HG02798 (cell line): ENCODE measurements around the gene CD300A.
"Not testable (repeated sequence)": the region's sequence is repeated elsewhere in the genome, so short reads cannot be mapped to it uniquely, and the experiment has no call there.

Experiments used
- ATAC-seq: cut with Tn5 transposase; IDR thresholded peaks from one replicate; pipeline ENCODE4 v1.9.1; 2021; ENCODE audit warnings: mild to moderate bottlenecking; ENCODE audit not compliant: unreplicated experiment, poor library complexity

Gene CD300A

DNA sequence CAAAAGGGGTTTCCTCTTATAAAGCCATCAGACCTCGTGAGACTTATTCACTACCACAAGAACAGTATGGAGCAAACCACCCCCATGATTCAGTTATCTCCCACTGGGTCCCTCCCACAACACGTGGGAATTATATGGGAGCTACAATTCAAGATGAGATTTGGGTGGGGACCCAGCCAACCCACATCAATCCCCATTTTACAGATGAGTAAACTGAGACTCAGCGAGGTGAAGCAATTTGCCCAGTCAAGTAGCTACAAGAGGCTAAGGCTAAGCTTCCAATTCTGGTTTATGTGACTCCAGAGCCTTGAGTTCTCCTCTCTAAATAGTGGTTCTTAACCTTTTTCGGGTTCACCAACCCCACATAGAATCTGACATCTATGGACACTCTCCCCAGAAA lies 8.8 kb downstream of the CD300A start:
- no peak for ATAC-seq

DNA sequence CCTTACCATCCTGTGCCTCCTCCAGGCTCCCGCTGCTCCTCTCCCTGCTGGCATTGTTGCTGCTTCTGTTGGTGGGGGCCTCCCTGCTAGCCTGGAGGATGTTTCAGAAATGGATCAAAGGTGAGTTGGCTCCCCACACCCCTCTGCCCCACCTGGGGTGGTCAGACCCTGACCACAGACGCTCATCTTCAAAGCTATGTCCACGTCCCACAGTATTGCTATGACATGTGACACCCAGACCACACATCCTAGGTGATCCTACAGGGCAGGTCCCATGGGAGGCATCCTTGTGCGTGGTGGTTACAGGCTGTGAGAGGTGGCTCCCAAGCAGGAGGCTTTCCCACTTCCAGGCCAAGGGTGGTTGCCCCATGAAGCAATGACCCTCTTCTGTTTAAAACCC lies 11.0 kb downstream of the CD300A start:
- ATAC-seq: no peak

DNA sequence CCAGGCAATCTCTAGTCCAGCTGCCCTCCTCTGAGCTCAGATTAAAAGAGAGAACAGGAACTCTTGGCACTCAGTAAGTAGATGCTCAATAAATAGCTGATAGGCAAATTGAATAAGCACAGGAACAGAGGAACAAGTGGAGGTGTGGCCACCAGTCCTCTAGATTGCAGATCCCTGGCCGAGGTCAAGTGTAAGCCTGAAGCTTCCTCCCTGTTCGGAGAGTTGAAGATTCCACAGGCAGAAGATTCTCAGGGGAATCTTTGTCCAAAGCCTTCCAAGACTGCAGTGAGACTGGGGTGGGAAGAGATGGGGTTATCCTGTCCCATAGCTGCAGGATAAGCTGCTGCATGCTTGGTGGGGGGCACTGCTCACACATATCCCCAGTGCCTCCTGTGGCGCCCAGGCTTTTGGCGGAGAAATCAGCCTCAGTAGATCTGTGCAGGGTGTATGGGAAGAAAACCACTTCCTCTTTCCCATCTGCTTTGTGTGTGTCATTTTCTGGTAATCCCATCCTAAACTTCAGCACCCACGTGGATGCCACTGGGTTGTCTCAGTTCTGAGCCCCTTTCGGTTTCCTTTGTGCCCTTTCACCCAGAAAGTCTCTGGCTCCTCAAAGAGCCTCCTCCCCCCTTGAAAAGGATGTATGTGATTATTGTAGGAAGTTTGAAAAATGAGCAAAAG lies 12.1 kb downstream of the CD300A start:
- ATAC-seq: peak; percentile 50

DNA sequence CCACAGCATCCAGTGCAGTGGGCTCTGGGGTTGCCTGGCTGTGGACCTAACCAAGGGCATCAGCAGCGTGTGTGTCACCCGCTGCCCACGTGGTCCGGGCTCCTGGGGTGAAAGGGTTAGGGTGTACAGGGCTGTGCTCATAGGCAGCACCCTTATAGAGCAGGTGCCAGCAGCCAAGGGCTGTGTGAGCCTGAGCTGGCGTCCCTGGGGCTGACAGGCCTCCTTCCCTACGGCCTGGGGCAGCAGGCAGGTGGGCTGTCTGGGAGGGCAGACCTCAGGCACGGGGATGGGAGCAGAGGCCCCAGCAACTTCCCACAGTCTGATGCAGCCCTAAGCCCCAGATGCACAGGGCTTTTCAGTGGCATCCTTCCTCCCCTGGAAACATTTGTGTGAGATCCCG lies 13.9 kb downstream of the CD300A start:
- no peak for ATAC-seq

DNA sequence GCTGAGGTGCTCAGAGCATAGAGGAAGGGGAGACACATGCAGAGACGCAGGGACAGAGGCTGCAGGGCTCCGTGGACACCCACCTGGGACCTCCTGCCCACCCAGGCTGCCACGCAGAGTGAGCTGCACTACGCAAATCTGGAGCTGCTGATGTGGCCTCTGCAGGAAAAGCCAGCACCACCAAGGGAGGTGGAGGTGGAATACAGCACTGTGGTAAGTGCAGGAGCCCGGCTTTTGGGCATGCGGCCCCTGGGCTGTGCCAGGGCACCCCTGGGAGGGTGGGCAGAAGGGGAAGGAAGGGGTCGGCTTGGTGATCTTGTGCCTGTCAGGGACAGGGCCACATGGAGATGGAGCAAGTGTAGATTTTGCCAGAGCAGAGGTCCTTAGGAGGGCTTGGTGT lies 15.2 kb downstream of the CD300A start:
- ATAC-seq: no peak

DNA sequence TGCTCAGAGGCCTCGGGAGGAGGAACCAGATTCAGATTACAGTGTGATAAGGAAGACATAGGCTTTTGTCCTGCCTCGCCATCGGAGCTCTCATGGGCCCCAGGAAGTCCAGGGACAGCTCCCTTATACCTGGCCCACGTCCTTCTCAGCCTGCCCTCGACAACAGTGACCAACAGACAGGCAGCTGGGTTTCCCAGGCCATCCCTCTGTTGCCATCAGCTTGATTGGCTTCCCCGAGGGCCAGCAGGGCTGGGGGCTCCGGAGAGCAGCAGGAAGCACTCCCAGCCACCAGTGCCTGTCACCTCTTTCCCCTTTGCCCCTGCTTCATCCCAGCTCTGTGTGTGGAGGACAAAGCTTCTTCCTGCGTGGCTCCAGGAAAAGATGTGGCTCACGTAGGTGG lies 17.6 kb downstream of the CD300A start:
- no peak for ATAC-seq

DNA sequence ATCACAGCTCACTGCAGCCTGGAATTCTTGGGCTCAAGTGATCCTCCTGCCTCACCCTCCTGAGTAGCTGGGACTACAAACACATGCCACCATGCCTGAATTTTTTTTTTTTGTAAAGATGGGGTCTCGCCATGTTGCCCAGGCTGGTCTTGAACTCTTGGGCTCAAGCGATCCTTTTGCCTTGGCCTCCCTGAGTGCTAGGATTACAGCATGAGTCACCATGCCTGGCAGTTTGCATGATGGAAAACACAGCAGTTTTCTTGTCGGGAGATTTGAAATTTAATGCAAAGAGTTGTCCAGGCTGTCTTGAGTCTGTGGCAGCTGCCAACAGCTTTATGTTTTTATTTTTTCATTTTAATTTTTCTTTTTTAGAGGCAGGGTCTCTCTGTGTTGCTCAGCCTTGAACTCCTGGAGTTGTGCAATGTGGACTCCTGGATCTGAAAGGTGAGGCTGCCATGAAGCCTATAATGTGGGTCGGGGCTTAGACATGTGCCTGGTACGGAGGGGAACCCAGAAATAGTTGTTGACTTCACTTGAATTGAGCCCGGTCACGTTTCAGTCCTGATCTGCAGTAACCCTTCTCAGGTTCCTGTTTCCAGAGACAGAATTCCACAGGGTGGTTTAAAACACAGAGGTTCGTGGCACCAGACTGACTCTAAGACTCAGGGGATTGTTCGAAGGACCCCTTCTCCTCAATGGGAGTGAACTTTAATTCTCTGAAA lies 18.7 kb downstream of the CD300A start:
- no peak for ATAC-seq

DNA sequence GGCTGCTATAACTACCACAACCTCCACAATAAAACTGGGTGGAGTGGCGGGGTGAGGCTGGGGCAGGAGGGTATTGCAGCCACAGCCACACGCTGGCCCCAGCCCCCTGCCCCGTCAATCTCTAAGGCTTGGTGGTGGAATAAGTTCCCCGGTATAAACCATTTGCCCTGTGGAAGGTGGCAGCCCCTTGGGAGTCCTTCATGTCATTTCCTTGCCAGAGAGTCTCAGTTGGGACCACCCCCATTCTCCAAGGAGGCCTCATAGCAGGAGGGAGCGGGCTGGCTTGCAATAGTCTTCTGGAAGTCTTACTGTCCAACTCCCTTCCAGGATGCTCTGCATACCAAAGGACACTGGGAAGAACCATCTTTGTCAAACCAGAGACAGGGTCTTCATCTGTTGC lies 19.4 kb downstream of the CD300A start:
- ATAC-seq: no peak

DNA sequence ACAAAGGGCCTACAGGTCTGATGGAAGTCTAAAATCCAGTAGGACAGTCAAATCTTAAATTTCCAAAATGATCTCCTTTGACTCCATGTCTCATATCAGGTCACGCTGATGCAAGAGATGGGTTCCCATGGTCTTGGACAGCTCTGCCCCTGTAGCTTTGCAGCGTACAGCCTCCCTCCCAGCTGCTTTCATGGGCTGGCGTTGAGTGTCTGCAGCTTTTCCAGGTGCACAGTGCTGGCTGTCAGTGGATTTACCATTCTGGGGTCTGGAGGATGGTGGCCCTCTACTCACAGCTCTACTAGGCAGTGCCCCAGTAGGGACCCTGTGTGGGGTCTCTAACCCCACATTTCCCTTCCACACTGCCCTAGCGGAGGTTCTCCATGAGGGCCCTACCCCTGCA lies 21.8 kb downstream of the CD300A start:
- not testable (repeated sequence) for ATAC-seq

DNA sequence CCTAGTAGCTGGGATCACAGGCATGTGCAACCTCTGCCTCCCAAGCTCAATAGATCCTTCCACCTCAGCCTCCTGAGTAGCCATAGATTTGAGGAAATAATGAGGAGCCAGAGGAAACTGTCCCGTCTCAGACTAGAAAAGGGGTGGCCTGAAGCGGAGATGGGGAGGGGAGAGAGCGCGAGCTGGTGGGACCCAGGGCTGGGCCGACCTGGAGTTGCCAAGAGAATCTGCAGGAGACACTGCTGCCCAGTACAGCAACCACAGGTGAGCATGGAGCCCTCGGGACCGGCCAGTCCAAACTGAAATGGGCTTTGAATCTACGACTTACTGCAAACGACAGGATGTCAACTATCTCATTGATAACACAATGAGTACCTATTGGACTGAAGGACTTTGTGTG lies 24.3 kb downstream of the CD300A start:
- no peak for ATAC-seq

DNA sequence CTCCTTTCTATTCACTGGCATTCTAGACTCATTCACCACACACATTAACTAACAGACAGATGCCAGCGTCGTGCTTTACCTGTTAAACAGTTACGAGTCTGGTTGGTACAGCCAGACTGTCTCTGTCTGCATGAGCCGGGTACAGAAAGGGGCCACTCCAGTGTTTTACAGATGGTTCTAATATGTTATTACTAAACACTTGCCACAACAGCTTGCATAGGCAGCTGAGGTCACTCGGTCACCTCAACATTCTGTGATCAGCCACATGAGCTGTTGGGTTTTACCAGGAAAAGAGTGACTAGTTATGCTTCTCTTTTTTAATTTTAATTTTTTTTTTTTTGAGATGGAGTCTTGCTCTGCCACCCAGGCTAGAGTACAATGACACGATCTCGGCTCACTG lies 25.2 kb downstream of the CD300A start:
- no peak for ATAC-seq

DNA sequence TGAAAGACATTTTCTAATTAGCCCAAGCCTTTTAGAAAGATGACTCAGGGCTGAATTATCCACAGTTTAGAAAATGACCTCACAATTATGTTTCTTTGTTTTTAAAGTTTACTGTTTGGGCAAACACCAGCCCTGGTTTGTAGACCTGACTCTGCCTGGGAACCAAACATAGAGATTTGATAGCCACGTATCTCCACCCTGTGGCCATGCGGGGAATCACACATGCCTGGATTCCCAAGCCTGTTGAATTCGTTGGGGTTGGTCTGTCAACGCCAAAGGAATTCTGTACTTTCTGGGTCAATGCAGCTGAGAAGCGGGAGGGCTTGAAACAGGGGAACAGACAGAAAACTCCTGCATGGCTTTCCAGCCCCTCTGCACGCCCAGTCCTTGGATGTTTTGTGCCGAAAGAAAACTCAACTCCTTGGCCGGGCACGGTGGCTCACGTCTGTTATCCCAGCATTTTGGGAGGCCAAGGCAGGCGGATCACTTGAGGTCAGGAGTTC lies 26.9 kb downstream of the CD300A start:
- ATAC-seq: peak; percentile 41

DNA sequence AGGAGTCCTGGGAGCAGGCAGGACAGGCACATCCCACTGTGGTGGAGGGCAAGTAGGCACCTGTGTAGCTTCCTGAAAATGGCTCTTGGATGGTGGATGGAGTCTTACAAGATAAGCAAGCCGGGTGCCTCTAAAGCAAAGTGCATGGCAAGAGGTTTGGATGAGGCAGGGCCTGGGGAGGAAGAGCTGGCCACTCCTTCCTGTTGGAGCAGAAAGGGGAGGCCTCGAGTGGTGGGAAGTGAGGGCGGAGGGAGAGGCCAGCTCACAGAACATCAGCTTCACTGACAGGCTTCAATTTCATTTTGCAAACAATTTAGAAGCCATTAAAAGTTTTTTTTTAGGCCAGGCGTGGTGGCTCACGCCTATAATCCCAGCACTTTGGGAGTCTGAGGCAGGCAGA lies 31.0 kb downstream of the CD300A start:
- no peak for ATAC-seq

DNA sequence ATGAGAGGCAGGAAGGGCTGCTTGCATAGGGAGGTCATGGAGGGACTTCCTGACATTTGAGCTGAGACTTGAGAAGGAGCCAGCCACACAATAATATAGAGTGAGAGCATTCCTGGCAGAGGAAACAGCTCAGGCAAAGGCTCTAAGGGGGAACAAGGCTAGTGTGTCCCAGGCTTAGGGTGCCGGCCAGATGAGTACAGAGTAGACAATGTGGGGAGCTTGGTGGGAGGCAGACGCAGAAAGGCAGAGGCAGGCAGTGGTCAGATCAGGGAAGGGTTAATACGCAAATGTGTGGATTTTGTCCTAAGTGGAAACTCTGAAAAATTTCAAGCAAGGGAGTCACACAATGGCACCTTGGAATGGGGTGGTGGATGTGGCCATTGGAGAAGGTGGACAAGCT lies 33.6 kb downstream of the CD300A start:
- ATAC-seq: no peak

DNA sequence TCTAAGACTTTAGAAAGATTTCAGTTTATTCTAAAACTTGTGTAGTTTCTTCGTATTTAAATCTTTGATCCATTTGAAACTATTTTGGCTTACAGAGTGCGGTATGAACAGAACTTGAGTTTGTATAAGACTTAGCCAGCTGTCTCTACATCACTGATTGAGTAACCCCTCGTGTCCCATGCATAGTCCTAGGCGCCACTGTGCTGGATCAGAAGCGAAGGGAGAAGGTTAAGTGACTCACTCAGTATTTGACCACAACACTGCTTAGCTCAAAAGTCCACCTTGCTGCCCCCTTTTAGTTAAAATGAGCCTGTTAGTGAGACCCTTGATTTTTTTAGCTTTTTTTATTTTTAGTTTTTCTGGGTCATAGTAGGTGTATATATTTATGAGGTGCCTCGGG lies 36.4 kb downstream of the CD300A start:
- no peak for ATAC-seq

DNA sequence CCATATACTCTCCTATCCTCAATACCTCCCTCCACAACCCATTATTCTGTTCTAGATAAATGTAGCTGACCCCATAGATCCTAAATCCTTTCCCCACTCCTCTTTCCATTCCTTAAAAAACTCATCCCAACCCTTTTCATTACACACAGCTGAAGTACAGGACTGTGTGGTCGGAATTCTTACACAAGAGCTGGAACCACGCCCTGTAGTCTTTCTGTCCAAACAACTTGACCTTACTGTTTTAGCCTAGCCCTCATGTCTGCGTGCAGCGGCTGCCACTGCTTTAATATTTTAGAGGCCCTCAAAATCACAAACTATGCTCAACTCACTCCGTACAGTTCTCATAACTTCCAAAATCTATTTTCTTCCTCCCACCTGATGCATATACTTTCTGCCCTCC lies 37.5 kb downstream of the CD300A start:
- not testable (repeated sequence) for ATAC-seq

DNA sequence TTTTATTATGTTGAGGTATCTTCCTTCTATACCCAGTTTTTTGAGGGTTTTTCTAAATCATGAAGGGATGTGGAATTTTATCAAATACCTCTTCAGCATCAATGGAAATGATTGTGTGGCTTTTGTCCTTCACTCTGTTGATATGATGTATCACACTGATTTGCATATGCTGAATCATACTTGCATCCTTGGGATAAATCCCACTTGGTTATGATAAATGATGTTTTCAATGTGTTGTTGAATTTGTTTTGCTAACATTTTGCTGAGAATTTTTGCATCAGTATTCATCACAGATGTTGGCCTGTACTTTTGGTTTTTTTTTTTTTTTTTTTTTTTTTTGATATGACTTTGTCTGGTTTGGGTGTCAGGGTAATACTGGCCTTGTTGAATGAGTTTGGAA lies 41.7 kb downstream of the CD300A start:
- ATAC-seq: no peak

DNA sequence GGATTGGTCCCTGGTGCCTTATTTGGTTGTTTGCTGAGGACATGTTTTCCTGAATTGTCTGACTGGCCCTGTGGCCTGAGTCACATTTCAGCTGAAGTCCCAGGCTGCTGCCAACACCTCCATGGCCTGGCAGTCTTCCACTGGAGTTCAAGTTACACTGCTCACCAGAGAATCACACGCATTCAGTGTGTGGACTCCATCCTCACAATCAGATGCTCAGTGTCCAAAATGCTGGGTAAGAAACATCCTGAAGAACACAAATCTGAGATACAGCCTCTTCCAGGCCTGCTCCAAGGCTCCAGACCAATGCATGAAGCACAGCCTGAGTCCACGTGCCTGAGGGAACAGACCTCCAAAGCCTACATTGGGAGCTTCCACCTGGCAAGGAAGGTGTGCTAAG lies 45.6 kb downstream of the CD300A start:
- ATAC-seq: no peak

DNA sequence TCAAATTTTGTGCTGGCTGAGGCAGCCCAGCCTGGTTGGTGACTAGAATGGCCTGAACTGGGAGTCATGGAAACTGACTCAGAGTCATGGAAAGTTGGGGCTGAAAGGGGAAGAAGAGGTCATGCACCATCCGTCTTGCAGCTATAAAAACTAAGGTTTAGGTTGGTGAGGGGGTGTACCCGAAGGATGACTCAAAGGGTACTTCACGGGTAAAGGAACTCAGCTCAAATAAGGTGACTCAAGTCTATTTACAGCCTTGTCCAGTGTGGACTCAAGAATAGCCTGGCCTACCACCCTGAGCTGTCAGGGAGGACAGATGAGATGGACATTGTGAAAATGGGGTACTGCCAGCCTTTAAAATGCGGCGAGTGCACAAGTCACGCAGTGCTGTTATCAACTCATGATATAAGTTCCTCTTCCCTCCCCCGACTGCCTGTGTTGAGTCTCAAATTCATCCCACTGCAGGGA lies 46.2 kb downstream of the CD300A start:
- ATAC-seq: peak; percentile 58

DNA sequence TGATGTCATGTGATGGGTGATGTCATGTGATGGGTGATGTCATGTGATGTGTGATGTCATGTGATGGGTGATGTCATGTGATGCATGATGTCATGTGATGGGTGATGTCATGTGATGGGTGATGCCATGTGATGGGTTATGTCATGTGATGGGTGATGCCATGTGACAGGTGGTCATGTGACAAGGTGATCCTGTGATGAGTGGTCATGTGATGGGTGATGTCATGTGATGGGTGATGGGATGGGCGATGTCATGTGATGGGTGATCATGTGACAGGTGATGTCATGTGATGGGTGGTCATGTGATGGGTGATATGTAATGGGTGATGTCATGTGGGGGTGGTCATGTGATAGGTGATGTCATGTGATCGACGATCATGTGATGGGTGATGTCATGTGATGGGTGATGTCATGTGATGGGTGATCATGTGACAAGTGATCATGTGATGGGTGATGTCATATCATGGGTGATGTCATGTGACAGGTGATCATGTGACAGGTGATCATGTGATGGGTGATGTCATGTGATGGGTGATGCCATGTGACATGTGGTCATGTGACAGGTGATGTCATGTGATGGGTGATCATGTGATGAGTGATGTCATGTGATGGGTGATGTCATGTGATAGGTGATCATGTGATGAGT lies 47.7 kb downstream of the CD300A start:
- no peak for ATAC-seq

DNA sequence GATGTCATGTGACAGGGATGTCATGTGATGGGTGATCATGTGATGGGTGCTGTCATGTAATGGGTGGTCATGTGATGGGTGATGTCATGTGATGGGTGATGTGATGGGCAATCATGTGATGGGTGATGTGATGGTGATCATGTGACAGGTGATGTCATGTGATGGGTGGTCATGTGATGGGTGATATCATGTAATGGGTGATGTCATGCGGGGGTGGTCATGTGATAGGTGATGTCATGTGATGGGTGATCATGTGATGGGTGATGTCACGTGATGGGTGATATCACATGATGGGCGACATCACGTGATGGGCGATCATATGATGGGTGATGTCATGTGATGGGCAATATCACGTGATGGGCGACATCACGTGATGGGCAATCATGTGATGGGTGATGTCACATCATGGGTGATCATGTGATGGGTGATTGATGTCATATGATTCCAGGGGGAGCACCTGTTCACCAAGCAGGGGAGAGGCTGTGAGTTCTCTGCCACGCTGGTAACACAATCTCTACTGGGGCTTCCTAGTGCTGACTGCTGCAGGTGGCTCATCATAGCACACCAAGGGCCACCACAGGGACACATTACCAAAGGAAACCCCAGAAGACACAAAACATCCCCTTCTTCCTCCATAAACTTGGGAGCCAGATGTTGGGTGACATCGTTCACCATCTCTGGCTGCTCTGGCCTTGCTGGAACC lies 48.3 kb downstream of the CD300A start:
- no peak for ATAC-seq
